K562 (cell line): Measurements from ENCODE around the gene TUBB6. TPM values are rescaled to one million over a fixed set of nuclear protein-coding genes. Genes with fewer than 3 reads are reported as not detected.

Experiments
- ATAC-seq: fragments of 200-7000 bp; cut with Tn5 transposase; 3 replicates; pipeline ENCODE4 v1.9.1; 2020; ENCODE audit warnings: moderate library complexity
- BruUV-seq: library from RNA; stranded (reverse); fragments of 400-500 nt; replicated peaks from 2 replicates; lab custom pipeline; 2021; lab: Mats Ljungman, UMichigan
- CTCF ChIA-PET: fragments of 300-600 bp; formaldehyde crosslinking; extraction: SDS; loops from one replicate; lab custom pipeline; 2021; ENCODE audit warnings: low intra/inter-chr PET ratio; lab: Yijun Ruan, JAX
- POLR2A ChIA-PET: fragments of 300-600, 350-650 bp; sonication (Branson Sonifier 250); formaldehyde crosslinking; extraction: SDS; loops from one replicate; lab custom pipeline; 2021; ENCODE audit warnings: antibody characterized with exemption, inconsistent platforms; lab: Yijun Ruan, JAX
- DNase-seq, 4 experiments: peaks; one replicate each; pipeline versions ENCODE4 v3.0.0 to v3.0.0-alpha.2; 2011 to 2018; ENCODE audit warnings: low spot score in 3 of 4, mixed read lengths in 3 of 4; ENCODE audit errors: extremely low read depth in 1 of 4
- FAIRE-seq: peaks from 2 replicates; lab custom pipeline; 2011; peaks lifted over from hg19 to GRCh38; lab: Jason Lieb, UNC
- H2AFZ ChIP-seq: 2 replicates; pipeline ENCODE4 v1.6.0; 2011; ENCODE audit warnings: low read depth, low read length, control low read depth, inconsistent platforms
- H3K27ac ChIP-seq: fragments of 200-600 bp; 3 replicates; pipeline ENCODE4 v1.8.0; 2011; ENCODE audit warnings: low read depth, mild to moderate bottlenecking, control low read depth, inconsistent platforms, low read length, moderate library complexity, mixed read lengths; ENCODE audit errors: extremely low read depth
- H3K27me3 ChIP-seq, 2 experiments: fragments of 300-600 bp in 1 of 2; 2 replicates in 1 of 2; 3 replicates in 1 of 2; pipeline versions ENCODE4 v1.6.0 to v1.8.0; 2011; ENCODE audit warnings: inconsistent platforms in 2 of 2, low read length in 2 of 2, mild to moderate bottlenecking in 1 of 2, mixed read lengths in 1 of 2, moderate library complexity in 1 of 2; ENCODE audit not compliant: control insufficient read depth in 2 of 2, insufficient read depth in 2 of 2
- H3K36me3 ChIP-seq: fragments of 300-600 bp; 3 replicates; pipeline ENCODE4 v1.8.0; 2011; ENCODE audit warnings: mild to moderate bottlenecking, low read length, inconsistent platforms; ENCODE audit not compliant: control insufficient read depth, insufficient read depth
- H3K4me1 ChIP-seq, 2 experiments: fragments of 200-600 bp in 1 of 2; replicated peaks in 1 of 2; 2 replicates in 1 of 2; 3 replicates in 1 of 2; pipeline versions ENCODE4 v1.5.1 to v1.8.0; 2011; ENCODE audit warnings: inconsistent platforms in 2 of 2, low read length in 2 of 2, mild to moderate bottlenecking in 1 of 2, mixed read lengths in 1 of 2, moderate library complexity in 1 of 2; ENCODE audit not compliant: control insufficient read depth in 2 of 2, insufficient read depth in 2 of 2
- H3K4me2 ChIP-seq: 2 replicates; pipeline ENCODE4 v1.6.1; 2011; ENCODE audit warnings: low read length, control low read depth, inconsistent platforms, mixed read lengths; ENCODE audit not compliant: insufficient read depth
- H3K4me3 ChIP-seq: fragments of 200-600 bp; sonication (generic), shearing (Covaris generic); 2 replicates; pipeline ENCODE4 v1.5.1; 2016; ENCODE audit warnings: control low read depth, inconsistent platforms
- H3K79me2 ChIP-seq: fragments of 200-600 bp; 3 replicates; pipeline ENCODE4 v1.8.0; 2011; ENCODE audit warnings: low read length, inconsistent platforms; ENCODE audit not compliant: control insufficient read depth, insufficient read depth
- H3K9ac ChIP-seq, 2 experiments: 2 replicates each; pipeline versions ENCODE4 v1.6.0 to v1.6.1; 2011; ENCODE audit warnings: low read depth in 2 of 2, low read length in 2 of 2, control low read depth in 1 of 2, inconsistent platforms in 1 of 2, mild to moderate bottlenecking in 1 of 2, mixed read lengths in 1 of 2; ENCODE audit not compliant: insufficient read depth in 1 of 2
- H3K9me1 ChIP-seq: one replicate; pipeline ENCODE4 v1.6.0; 2011; ENCODE audit warnings: inconsistent platforms, mild to moderate bottlenecking, low read length, moderate library complexity; ENCODE audit not compliant: control insufficient read depth, insufficient read depth
- H3K9me3 ChIP-seq: replicated peaks from 2 replicates; pipeline ENCODE4 v1.5.1; 2011; ENCODE audit warnings: low read depth, low read length, inconsistent platforms; ENCODE audit not compliant: control insufficient read depth, insufficient read depth
- H4K20me1 ChIP-seq: replicated peaks from 2 replicates; pipeline ENCODE4 v1.6.1; 2011; ENCODE audit warnings: low read length, inconsistent platforms, mixed read lengths; ENCODE audit not compliant: control insufficient read depth, insufficient read depth
- HDAC8 ChIP-seq: fragments of 450-650 bp; IDR thresholded peaks from 2 replicates; pipeline ENCODE4 v1.6.1; 2016; ENCODE audit warnings: mild to moderate bottlenecking, missing genetic modification characterization, moderate library complexity, missing compliant biosample characterization
- MXI1 ChIP-seq: IDR thresholded peaks from 2 replicates; pipeline ENCODE4 v1.6.1; 2011; ENCODE audit warnings: low read depth, mild to moderate bottlenecking, improper control_type of control experiment, low read length
- NCOA6 ChIP-seq: fragments of 450-650 bp; IDR thresholded peaks from 2 replicates; pipeline ENCODE4 v1.6.1; 2017; ENCODE audit warnings: mild to moderate bottlenecking
- SREBF2 ChIP-seq: sonication (generic); formaldehyde crosslinking; IDR thresholded peaks from 2 replicates; pipeline ENCODE4 v1.4.0; 2020; ENCODE audit warnings: mild to moderate bottlenecking, missing genetic modification reagents
- TEAD1 ChIP-seq, 2 experiments: fragments of 450-650 bp in 1 of 2; sonication (generic) in 1 of 2; formaldehyde crosslinking; IDR thresholded peaks; 2 replicates each; pipeline versions ENCODE4 v1.4.0 to v1.8.0; 2020 to 2022; ENCODE audit warnings: mild to moderate bottlenecking in 2 of 2, missing genetic modification reagents in 1 of 2
- ZNF24 ChIP-seq: fragments of 450-650 bp; IDR thresholded peaks from 2 replicates; pipeline ENCODE4 v1.6.1; 2016
- ZNF347 ChIP-seq: fragments of 450-650 bp; formaldehyde crosslinking; IDR thresholded peaks from 2 replicates; pipeline ENCODE4 v1.4.0; 2020; ENCODE audit warnings: low read depth, mild to moderate bottlenecking, moderate library complexity
- ZNF76 ChIP-seq: fragments of 250-450 bp; sonication (Bioruptor Pico); IDR thresholded peaks from 2 replicates; pipeline ENCODE4 v1.4.0; 2020; ENCODE audit warnings: mild to moderate bottlenecking, moderate library complexity, borderline replicate concordance
- WGBS: fragments of 100-300 bp; shearing (Covaris generic); methylation state at CpG from one replicate; pipeline ENCODE4 v1.1.6; 2016; ENCODE audit warnings: low coverage, mixed read lengths; ENCODE audit not compliant: insufficient coverage; ENCODE audit errors: missing lambda C conversion rate; 5-methylcytosine and 5-hydroxymethylcytosine counted together
- in situ Hi-C: fragments of 300-500 bp; cut with MboI; formaldehyde crosslinking; loops from 4 replicates; pipeline ENCODE4 v1.15.0; 2018; ENCODE audit warnings: inconsistent platforms, mixed read lengths
- intact Hi-C: fragments of 100-400 bp; cut with micrococcal nuclease; formaldehyde crosslinking; loops from 2 replicates; pipeline ENCODE4 v1.14.2; 2022
- polyA plus RNA-seq, 8 experiments: library from polyadenylated mRNA; depleted of rRNA in 4 of 8; stranded (reverse) in 5 of 8; unstranded in 3 of 8; fragments of >200 nt; fragmentation: Nextera tagmentation in 2 of 8; fragmentation: Illumina TruSeq in 1 of 8; extraction: Ambion mirVana in 2 of 8; extraction: Trizol in 1 of 8; gene quantifications; 2 replicates each; pipeline versions ENCODE4 v1.2.1 to v1.2.3, GENCODE V29; 2011 to 2014; ENCODE audit warnings: inconsistent platforms in 1 of 8, missing spikeins in 1 of 8
- total RNA-seq, 7 experiments: library from RNA; depleted of rRNA in 6 of 7; stranded (reverse); fragments of >200 nt in 6 of 7; fragmentation: Illumina TruSeq in 2 of 7; extraction: Trizol in 2 of 7; gene quantifications; 2 replicates each; pipeline versions ENCODE4 v1.2.1 to v1.2.3, GENCODE V29; 2011 to 2021; ENCODE audit warnings: low replicate concordance in 1 of 7
- TF ChIP-seq, protein P1 (sequence below): fragments of 450-650 bp; formaldehyde crosslinking; IDR thresholded peaks from 2 replicates; pipeline ENCODE4 v1.4.0; 2020; ENCODE audit warnings: mild to moderate bottlenecking, moderate library complexity
- TF ChIP-seq, protein P2 (sequence below): fragments of 450-650 bp; formaldehyde crosslinking; conservative IDR thresholded peaks from 2 replicates; pipeline ENCODE4 v1.4.0; 2022; ENCODE audit warnings: mild to moderate bottlenecking, missing genetic modification characterization
- TF ChIP-seq, protein P3 (sequence below): IDR thresholded peaks from 3 replicates; pipeline ENCODE4 v1.6.1; 2011; ENCODE audit warnings: borderline replicate concordance, mild to moderate bottlenecking; ENCODE audit not compliant: insufficient read length, insufficient read depth

The TUBB6 gene
- total and polyA plus RNA-seq, 9 of the 15 experiments (the other 6 are each of a cell fraction or from before 2014, with no cell fraction given): 43.9 to 404 (median 81.1) TPM

DNA sequence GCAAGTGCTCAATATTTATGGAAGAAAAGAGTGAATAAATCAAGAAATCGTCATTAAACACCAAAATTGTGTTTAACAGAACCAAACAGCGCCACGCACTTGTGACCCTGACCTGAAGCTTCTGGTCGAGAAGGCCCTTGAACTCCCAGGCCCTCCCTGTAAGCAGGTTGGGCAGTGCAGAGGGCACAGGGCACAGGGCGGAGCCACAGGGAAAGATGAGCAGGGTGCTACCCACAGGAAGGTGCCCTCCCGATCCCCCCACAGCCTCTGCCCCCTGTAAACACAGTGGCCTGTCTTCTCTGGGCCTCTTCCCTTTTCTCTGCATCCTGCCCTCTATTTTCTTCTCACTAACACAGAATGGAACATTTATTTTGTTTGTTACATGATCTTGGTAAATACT lies 16.9 kb upstream of the TUBB6 start:
- Histone ChIP-seq H3K4me2 (no peak overlapping the region), H2AFZ (peak overlapping the region; percentile 46; the same call in 1 of the 2 replicates), H4K20me1 (no peaks in the 10 kb centered on the region), H3K9me3 (no peaks in the 10 kb centered on the region), H3K36me3 (no peaks in the 10 kb centered on the region), H3K4me3 (no peak overlapping the region), H3K27ac (no peak overlapping the region), H3K9me1 (no peaks in the 10 kb centered on the region), H3K4me1 (peaks cover 20 to 27% of the 10 kb centered on the region in 2 experiments; a peak in 4 of 5 replicates), H3K9ac (no peak overlapping the region), H3K27me3 (no peaks in the 10 kb centered on the region), H3K79me2 (no peaks in the 10 kb centered on the region)
- ATAC-seq (no peak), DNase-seq (no peak), FAIRE-seq (no peak)
- no peak for TF ChIP-seq NCOA6
- no peak for TF ChIP-seq SREBF2 (CRISPR knock-in tag)
- no peak for TF ChIP-seq ZNF347 (CRISPR knock-in tag)
- no peak for TF ChIP-seq ZNF76 (CRISPR knock-in tag)
- no peak for TF ChIP-seq TEAD1 (CRISPR knock-in tag; IDR thresholded peaks at IDR 0.05)
- TF ChIP-seq, protein P1, sequence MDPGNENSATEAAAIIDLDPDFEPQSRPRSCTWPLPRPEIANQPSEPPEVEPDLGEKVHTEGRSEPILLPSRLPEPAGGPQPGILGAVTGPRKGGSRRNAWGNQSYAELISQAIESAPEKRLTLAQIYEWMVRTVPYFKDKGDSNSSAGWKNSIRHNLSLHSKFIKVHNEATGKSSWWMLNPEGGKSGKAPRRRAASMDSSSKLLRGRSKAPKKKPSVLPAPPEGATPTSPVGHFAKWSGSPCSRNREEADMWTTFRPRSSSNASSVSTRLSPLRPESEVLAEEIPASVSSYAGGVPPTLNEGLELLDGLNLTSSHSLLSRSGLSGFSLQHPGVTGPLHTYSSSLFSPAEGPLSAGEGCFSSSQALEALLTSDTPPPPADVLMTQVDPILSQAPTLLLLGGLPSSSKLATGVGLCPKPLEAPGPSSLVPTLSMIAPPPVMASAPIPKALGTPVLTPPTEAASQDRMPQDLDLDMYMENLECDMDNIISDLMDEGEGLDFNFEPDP: no peak
- TF ChIP-seq MXI1: no peak
- TF ChIP-seq, protein P2, sequence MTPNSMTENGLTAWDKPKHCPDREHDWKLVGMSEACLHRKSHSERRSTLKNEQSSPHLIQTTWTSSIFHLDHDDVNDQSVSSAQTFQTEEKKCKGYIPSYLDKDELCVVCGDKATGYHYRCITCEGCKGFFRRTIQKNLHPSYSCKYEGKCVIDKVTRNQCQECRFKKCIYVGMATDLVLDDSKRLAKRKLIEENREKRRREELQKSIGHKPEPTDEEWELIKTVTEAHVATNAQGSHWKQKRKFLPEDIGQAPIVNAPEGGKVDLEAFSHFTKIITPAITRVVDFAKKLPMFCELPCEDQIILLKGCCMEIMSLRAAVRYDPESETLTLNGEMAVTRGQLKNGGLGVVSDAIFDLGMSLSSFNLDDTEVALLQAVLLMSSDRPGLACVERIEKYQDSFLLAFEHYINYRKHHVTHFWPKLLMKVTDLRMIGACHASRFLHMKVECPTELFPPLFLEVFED (CRISPR knock-in tag): no peak
- no peak for TF ChIP-seq ZNF24
- TF ChIP-seq, protein P3, sequence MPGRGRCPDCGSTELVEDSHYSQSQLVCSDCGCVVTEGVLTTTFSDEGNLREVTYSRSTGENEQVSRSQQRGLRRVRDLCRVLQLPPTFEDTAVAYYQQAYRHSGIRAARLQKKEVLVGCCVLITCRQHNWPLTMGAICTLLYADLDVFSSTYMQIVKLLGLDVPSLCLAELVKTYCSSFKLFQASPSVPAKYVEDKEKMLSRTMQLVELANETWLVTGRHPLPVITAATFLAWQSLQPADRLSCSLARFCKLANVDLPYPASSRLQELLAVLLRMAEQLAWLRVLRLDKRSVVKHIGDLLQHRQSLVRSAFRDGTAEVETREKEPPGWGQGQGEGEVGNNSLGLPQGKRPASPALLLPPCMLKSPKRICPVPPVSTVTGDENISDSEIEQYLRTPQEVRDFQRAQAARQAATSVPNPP: no peak
- no peak for TF ChIP-seq HDAC8
- in situ Hi-C loops: no loop called here
- ChIA-PET POLR2A (interaction anchor here (1.0 kb wide), 1 partner anchor 38 kb away, joined by 3 read pairs; no protein-coding TSS in a partner anchor), CTCF (no interaction called here)
- WGBS: 60% methylated on average over 6 of the region's 6 CpGs
- no TSS peak for BruUV-seq
- intact Hi-C loops: no loop called here
